G401 (cell line): Measurements from ENCODE around the gene LY9. TPM values are rescaled to one million over a fixed set of nuclear protein-coding genes. Genes with fewer than 3 reads are reported as not detected.

Experiments used
- DNase-seq: peaks from one replicate; pipeline ENCODE4 v3.0.0-alpha.2; 2015; ENCODE audit warnings: low spot score
- in situ Hi-C: cut with HindIII; loops from 2 replicates; pipeline ENCODE4 v1.10.0; 2016; ENCODE audit warnings: low sequenced_read_pairs, mixed read lengths
- total RNA-seq: library from RNA; depleted of rRNA; stranded (reverse); fragments of >200 nt; shearing (Covaris generic); gene quantifications from 2 replicates; pipeline ENCODE4 v1.2.3, GENCODE V29; 2014; rRNA removed

The LY9 gene, protein sequence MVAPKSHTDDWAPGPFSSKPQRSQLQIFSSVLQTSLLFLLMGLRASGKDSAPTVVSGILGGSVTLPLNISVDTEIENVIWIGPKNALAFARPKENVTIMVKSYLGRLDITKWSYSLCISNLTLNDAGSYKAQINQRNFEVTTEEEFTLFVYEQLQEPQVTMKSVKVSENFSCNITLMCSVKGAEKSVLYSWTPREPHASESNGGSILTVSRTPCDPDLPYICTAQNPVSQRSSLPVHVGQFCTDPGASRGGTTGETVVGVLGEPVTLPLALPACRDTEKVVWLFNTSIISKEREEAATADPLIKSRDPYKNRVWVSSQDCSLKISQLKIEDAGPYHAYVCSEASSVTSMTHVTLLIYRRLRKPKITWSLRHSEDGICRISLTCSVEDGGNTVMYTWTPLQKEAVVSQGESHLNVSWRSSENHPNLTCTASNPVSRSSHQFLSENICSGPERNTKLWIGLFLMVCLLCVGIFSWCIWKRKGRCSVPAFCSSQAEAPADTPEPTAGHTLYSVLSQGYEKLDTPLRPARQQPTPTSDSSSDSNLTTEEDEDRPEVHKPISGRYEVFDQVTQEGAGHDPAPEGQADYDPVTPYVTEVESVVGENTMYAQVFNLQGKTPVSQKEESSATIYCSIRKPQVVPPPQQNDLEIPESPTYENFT
- not detected in 2 replicates for total RNA-seq

DNA sequence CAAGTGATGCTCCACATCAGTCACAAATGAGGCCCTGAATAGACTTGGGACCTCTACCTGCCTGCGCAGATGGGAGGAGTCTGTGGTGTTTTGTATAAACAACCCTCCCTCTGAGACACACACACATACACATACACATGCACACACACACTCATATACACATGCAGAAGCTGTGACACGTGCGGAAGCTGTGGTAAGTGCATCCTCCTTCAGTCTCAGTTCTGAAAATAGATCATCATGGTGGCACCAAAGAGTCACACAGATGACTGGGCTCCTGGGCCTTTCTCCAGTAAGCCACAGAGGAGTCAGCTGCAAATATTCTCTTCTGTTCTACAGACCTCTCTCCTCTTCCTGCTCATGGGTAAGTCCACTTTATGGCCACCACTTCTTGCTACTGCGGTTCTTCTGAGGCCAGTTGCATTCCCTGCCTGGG is at the start of gene LY9:
TSS of gene LY9 (plus strand) at position 224 of the 433 bp plus-strand sequence. CDS start at position 238, 14 bp downstream.
- no peak for DNase-seq
- in situ Hi-C loops: no loop called here

DNA sequence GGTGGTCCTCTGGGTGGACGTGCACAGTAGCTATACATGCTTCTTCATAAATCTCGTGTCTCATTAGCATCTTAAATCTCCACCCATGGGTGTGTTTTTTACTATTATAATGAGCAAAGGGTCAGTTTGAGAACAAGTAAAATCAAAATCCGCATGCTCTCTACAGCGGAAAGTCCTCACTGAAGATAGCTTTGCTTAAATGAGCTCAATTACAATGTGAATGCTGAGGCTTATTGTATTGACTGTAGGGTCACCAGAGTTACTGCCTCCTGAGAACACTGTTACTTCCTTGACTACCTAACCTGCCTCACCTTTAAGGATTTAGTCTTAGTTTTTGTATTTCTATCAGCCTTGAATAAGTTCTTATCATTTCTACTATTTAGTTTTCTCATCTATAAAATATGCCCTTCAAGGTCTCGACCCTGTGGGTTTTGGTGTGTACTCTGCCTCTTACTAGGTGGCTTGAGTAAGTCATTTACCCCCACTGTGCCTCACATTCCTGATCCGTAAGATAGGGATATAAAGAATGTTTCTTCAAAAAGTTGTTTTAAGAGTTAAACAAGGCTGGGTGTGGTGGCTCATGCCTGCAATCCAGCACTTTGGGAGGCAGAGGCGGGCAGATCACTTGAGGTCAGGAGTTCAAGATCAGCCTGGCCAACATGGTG is 49.0 kb upstream of the LY9 start:
- in situ Hi-C loops: no loop called here

DNA sequence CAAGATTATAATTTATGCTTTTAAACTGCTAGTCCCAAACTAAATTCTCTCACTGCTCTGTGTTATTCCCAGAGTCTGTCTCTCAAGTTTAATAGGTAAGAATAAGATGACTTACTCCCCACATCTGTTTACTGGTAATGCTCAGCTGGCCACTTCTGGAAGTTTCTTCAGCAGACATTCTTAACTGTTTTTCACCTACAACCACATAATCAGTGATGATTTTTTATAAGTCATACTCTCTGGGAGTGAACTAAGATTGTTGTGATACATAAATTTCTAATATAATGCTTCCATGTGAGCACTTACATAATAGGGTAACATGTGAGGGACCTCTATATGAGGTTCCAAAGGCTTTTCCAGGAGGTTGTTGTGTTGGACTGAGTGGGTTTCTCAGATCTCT is 48.3 kb upstream of the LY9 start:
- DNase-seq: no peak
- in situ Hi-C loops: no loop called here

More for the DNA sequence above, 49.0 kb upstream of the LY9 start:
- DNase-seq: no peak

DNA sequence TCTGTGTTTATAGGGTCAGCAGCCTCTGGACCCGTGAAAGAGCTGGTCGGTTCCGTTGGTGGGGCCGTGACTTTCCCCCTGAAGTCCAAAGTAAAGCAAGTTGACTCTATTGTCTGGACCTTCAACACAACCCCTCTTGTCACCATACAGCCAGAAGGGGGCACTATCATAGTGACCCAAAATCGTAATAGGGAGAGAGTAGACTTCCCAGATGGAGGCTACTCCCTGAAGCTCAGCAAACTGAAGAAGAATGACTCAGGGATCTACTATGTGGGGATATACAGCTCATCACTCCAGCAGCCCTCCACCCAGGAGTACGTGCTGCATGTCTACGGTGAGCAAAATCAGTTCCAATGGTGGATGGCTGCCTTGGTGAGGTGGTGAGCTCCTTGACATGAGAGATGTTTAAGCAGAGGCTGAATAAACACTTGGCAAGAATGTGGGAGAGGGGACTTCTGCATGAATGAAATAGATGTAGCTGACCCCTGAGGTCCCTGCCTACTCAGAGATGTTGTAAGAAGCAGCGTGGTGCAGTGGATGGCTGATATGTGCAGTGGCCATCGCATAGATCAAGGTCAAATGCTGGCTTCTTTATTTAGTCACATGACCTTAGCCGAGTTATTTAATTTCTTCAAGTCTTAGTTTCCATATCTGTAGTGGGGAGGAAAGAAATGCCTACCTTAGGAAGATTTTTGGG is 47.6 kb upstream of the LY9 start:
- no peak for DNase-seq
- in situ Hi-C loops: no loop called here

DNA sequence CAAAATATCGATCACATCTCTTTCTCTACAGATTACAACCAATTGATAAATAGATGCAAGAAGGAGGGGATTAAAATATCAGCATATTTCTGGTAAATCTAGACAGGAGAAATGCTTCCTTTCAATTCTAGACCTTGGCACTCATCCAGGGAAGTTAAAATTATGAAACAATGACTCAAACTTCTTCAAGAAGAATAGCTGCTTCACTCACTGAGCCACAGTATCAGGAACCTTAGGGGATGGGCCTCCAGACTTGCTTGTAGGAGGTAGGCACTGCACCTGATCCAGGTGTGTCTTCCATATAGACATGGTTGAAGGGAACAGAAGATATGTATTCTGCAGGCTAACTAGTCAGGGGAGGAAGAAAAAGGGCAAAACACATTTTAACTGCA is 47.1 kb upstream of the LY9 start:
- no peak for DNase-seq
- in situ Hi-C loops: no loop called here

DNA sequence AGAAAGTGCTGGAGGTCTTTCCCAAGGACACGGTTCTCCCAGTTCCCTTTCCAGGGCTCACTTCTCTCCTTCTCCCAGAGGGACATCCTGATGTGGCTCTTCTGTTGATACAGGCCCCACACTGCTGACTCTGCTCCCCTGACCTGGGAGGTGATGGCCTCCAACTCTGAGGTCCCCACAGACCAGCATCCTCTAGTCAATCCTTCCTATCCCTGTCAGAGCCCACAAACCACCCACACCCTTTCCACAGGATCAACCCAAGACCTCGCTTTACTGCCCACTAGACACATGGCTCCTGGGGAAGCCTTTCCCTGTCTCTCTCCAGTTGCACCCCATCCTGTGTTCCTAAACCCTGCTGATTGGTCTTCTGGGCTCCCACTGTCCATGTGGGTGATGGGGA is 45.4 kb upstream of the LY9 start:
- in situ Hi-C loops: no loop called here

DNA sequence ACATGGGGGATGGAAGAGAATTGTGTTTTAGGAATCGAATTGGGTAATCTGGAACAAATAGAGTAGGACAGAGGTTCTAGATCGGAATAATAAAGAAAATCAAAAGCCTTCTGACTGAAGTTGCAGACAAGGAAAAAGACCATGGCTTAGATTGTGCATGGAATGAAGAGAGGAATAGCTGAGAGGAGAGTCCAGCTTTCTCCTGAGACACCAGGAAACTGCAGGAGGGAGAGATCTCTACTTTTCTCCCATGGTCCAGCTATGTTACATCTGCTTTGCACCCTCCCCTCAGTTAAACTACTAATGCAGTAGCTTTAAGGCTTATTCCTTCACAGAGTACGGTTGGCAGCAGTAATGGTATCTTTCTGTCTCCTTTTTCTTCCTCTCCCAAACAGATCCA is 43.6 kb upstream of the LY9 start:
- no peak for DNase-seq
- in situ Hi-C loops: no loop called here

More for the DNA sequence above, 45.4 kb upstream of the LY9 start:
- no peak for DNase-seq

DNA sequence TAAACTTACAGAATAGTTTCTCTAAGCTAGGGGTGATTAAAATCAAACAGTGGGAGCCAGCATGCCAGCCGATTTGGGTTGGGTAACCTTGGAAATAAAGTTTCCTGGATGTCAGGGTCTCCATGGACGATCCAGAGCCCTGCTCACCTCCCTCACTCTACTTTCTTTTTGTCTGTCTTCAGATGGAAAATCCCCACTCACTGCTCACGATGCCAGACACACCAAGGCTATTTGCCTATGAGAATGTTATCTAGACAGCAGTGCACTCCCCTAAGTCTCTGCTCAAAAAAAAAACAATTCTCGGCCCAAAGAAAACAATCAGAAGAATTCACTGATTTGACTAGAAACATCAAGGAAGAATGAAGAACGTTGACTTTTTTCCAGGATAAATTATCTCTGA is 43.0 kb upstream of the LY9 start:
- in situ Hi-C loops: no loop called here
- DNase-seq: no peak

DNA sequence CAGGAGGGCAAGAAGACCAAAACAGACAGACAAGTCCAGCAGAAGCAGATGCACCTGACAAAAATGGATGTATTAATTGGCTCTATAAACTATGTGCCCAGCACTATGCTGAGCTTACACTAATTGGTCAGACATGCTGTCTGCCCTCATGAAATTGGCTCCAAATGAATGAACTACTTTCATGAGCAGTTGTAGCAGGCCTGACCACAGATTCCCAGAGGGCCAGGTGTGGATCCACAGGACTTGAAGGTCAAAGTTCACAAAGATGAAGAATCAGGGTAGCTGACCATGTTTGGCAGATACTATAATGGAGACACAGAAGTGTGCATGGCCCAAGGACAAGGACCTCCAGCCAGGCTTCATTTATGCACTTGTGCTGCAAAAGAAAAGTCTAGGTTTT is 42.4 kb upstream of the LY9 start:
- in situ Hi-C loops: no loop called here
- DNase-seq: no peak

DNA sequence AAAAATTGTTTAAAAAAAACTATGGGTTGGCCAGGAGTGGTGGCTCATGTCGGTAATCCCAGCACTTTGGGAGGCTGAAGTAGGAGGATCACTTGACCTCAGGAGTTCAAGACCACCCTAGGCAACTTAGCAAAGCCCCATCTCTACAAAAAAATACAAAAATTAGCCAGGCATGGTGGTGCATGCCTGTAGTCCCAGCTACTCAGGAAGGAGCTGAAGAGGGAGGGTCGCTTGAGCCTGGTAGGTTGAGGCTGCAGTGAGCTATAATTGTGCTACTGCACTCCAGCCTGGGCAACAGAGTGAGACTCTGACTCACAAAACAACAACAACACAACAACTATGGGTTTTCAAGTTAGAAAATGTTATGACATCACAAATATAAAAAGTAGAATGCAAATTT is 40.5 kb upstream of the LY9 start:
- DNase-seq: no peak
- in situ Hi-C loops: no loop called here

DNA sequence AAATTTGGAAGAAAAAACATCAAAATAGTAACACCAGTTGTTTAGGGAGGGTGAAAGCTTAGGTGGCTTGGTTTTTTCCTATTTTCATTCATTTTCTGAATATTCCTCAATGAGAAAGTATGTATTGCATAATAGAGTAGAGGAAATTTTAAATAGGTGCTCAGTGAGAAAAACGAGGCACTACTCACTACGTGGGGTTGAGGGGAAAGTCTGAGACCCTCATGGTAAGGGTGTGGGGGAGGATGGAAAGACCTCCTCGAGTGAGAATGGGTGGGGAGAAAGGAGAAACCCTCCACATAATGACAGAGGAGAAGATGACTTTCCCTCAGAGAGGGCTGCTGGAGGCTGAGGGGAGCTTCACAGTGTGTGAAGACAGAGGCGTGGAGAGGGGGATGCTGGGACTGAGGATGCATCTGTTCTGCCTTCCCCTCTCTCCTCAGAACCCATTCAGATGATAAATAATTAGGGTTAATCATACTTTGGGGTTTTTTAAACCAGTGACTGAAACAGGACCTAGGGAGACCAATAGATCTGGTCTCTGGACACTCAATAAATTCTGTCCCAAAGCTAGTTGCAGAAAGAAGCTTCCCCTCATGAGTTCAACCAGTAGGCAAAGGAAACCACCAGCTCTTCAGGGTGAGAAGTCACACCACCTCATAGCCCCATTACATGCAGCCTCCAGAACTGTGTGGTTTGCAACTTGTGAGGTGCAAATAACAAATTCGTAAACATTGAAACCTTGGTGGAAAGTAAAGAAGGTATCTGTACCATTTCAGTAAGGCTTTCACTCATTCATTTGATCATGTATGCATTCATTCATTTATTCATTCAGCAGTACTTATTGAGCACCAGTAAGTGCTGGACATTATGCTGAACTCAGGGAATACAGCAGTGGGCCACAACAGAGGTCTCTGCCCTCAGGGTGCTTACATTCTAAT is 39.8 kb upstream of the LY9 start:
- no peak for DNase-seq
- in situ Hi-C loops: no loop called here

DNA sequence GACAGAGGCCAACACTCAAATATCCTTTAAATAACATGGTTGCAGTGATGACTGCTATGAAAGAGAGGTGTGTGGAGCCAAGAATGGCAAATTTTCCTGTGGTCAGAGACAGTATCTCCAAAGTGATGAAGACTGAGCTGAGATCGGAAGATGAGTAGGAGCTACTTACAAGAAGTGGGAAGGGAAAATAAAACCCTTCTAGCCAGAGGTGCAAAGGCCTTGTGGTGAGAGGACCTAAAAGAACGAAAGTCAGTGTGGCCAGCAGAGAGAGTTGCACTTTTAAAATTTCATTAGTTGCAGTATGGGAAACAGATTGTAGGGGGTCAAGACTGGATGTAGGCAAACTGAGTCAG is 39.1 kb upstream of the LY9 start:
- in situ Hi-C loops: no loop called here
- DNase-seq: no peak

DNA sequence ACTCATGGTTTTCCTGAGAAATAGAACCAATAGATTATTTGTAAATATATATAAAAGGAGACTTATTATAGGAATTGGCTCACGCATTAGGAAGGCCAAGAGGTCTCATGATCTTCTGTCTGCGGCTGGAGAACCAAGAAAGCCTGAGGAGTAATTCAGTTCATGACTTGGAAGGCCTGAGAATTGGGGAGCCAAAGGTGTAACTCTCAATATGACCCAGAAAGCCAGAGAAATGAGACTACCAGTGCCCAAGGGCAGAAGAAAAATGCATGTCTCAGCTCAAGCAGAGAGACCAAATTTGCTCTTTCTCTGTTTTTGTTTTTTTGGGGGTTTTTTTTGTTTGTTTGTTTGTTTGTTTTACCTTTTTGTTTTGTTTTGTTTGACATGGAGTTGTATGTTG is 37.5 kb upstream of the LY9 start:
- in situ Hi-C loops: no loop called here
- DNase-seq: no peak

DNA sequence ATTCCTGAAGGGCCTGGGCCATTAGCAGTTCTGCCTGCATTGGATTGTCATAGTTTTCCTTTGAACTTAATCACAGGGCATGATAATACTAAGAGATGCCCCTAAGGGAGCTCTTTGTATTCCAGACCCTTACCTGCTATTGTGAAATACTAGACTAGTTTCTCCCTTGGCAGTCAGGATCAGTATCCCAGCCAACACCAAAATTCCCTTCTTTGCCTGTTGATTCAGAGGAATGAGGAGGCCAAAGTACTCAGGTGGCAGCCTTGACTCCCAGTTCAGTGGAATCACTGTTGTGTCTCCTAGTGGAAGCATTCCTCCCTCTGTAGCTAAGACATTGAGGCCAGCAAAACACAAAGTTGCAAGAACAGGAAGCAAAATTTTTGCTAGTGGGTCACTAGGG is 36.2 kb upstream of the LY9 start:
- in situ Hi-C loops: no loop called here

DNA sequence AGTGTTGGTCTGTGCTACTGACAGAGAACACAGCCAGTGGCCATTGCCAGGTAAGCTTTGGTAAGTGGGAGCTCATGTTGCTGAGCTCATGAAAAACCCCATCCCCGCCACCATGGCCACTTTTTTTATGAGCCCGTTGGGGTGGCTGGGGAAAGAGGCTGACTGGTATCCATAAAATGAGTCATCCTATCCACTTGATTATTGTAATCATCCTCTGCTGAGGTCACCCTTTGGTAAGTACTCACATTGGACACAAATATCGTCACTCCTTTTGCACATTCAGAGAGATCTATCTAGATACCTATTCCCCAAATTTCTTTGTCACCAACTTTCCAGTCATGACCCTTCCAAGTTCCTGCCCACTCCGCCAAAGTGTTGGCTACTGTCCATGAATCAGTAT is 34.9 kb upstream of the LY9 start:
- in situ Hi-C loops: no loop called here
- no peak for DNase-seq

More for the DNA sequence above, 36.2 kb upstream of the LY9 start:
- no peak for DNase-seq

DNA sequence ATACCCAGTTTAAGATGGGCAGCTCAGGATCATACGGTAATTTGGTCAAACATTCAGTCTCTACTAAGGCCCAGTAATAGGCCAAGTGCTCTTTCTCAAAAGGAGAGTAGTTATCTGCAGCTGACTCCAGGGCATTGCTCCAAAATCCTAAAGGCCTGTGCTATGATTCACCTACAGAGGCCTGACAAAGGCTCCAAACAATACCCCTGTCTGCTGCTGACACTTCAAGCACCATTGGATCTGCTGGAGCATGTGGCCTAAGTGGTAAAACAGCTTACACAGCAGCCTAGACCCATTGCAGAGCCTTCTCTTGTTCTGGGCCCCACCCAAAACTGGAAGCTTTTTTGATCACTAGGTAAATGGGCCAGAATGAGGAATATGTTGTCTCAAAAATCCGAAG is 34.1 kb upstream of the LY9 start:
- in situ Hi-C loops: no loop called here
- no peak for DNase-seq

DNA sequence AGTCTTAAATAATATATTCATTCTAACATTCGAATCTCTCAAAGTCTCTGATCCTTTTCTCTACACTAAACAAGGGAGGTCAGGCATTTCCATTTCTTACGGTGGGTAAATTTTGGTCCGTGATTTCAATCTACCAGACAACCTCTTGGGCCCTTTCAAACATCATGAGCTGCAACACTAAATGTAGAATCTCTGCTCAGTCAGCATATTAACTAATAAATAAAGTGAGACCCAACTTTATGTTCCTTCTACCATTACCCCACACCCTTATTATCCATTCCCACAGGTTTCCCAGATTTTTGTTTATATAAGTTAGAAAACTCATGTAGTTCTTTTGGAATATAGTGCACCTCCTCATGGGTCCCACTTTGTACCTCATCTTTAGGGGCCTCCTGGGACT is 32.0 kb upstream of the LY9 start:
- in situ Hi-C loops: no loop called here
- DNase-seq: no peak

DNA sequence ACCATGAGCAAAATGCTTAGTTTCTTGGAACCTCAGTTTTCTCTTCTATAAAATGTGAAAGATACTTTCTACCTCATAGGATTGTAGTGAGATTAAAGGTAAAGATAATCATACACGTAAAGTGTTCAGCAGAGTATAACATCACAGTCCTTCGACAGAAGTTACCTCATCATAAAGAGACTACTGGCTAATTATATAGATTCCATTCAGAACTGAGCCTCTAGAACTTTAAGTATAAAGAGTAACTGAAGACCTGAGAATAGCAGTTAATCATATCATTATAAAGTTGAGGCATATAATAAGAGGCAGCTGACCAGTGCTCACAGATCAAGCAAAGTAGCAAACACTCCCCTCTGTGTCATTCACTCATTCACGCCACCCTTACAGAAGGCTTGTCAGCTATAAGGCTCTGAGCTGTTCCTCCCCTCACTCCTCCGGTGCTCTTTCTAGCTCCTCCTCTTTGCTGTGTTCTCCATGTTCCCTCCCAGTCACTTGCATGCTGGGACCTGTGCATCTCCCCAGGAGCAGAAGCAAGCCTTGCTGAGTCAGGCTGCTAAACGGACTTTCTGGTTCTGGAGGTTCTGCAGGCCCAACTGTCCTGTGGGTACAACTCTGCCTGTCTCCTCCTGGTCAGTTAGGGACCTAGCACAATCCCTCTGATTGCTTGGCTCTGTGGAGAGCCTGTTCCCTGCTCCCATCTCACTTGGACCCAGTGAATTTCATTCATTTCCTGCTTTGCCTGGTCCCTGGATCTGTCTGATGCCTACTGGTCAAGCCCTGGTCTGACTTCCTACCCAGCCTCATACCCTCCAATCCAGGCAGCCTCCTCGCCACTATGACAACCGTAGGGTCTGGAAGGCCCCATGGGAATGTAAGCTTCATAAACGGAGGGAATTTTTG is 28.3 kb upstream of the LY9 start:
- in situ Hi-C loops: no loop called here
- DNase-seq: no peak
